Measurements from ENCODE around the gene SLFN13.
"Not testable (repeated sequence)": the region's sequence is repeated elsewhere in the genome, so short reads cannot be mapped to it uniquely, and the experiment has no call there.

SLFN13 gene

GRCh38 chr17:35414247-35414646 is 34.3 kb downstream of the SLFN13 start:
- no peak overlapping the region for H3K4me3 ChIP-seq (replicated peaks in 1 of 2; ENCODE audit: low read depth in 2 of 2, low read length in 2 of 2)
- no peak for TF ChIP-seq CTCF (IDR thresholded peaks at IDR 0.05; ENCODE audit: low read depth, low read length)
- DNase-seq (ENCODE audit: low read depth in 2 of 2) = no peak

GRCh38 chr17:35407531-35407930 is 41.0 kb downstream of the SLFN13 start:
- DNase-seq (ENCODE audit: low read depth in 2 of 2) = no peak
- no peak for TF ChIP-seq CTCF (IDR thresholded peaks at IDR 0.05; ENCODE audit: low read depth, low read length)
- H3K4me3 ChIP-seq (replicated peaks in 1 of 2; ENCODE audit: low read depth in 2 of 2, low read length in 2 of 2) = no peak overlapping the region

- DNase-seq (ENCODE audit: low read depth in 2 of 2) = no peak
- no peak for TF ChIP-seq CTCF (IDR thresholded peaks at IDR 0.05; ENCODE audit: low read depth, low read length)
- H3K4me3 ChIP-seq (replicated peaks in 1 of 2; ENCODE audit: low read depth in 2 of 2, low read length in 2 of 2) = no peak overlapping the region
These were observed 42.0 kb downstream of the SLFN13 start for GRCh38 chr17:35406568-35406967.

- peak; percentile 5 to 23 for DNase-seq (ENCODE audit: low read depth in 2 of 2)
- no peak for TF ChIP-seq CTCF (IDR thresholded peaks at IDR 0.05; ENCODE audit: low read depth, low read length)
- H3K4me3 ChIP-seq (replicated peaks in 1 of 2; ENCODE audit: low read depth in 2 of 2, low read length in 2 of 2) = no peak overlapping the region
These were observed 44.2 kb downstream of the SLFN13 start for GRCh38 chr17:35404360-35404759.

- DNase-seq (ENCODE audit: low read depth in 2 of 2) = not testable (repeated sequence)
These were observed 54.8 kb downstream of the SLFN13 start for GRCh38 chr17:35393783-35394182.

GRCh38 chr17:35390663-35391062 is 57.9 kb downstream of the SLFN13 start:
- no peak overlapping the region for H3K4me3 ChIP-seq (replicated peaks in 1 of 2; ENCODE audit: low read depth in 2 of 2, low read length in 2 of 2)
- no peak for TF ChIP-seq CTCF (IDR thresholded peaks at IDR 0.05; ENCODE audit: low read depth, low read length)
- peak; percentile 45 to 59 for DNase-seq (ENCODE audit: low read depth in 2 of 2)

More at GRCh38 chr17:35393783-35394182, 54.8 kb downstream of the SLFN13 start:
- H3K4me3 ChIP-seq (replicated peaks in 1 of 2; ENCODE audit: low read depth in 2 of 2, low read length in 2 of 2) = not testable (repeated sequence)

- no peak for DNase-seq (ENCODE audit: low read depth in 2 of 2)
- no peak overlapping the region for H3K4me3 ChIP-seq (replicated peaks in 1 of 2; ENCODE audit: low read depth in 2 of 2, low read length in 2 of 2)
- TF ChIP-seq CTCF (IDR thresholded peaks at IDR 0.05; ENCODE audit: low read depth, low read length) = no peak
These were observed 58.4 kb downstream of the SLFN13 start for GRCh38 chr17:35390156-35390555.

All from cardiac fibroblast (primary cell).